Neutrophil (primary cell): ENCODE data around the gene YWHAG.
A peak's percentile ranks its signal among the peaks of the same experiment; 100 is the strongest.
"Not testable (repeated sequence)": the region's sequence is repeated elsewhere in the genome, so short reads cannot be mapped to it uniquely, and the experiment has no call there.

Experiments used
- H3K27ac ChIP-seq: fragments of 200-600 bp; sonication (generic); 2 replicates; pipeline ENCODE4 v1.5.1; 2016; ENCODE audit warnings: mild to moderate bottlenecking, moderate library complexity
- H3K27me3 ChIP-seq: fragments of 200-600 bp; sonication (generic); 2 replicates; pipeline ENCODE4 v1.6.0; 2016; ENCODE audit warnings: mild to moderate bottlenecking
- H3K36me3 ChIP-seq: fragments of 200-600 bp; sonication (generic); 2 replicates; pipeline ENCODE4 v1.5.1; 2017
- H3K4me1 ChIP-seq, 2 experiments: fragments of 200-600 bp in 1 of 2; sonication (generic) in 1 of 2; 1 replicate in 1 of 2; 2 replicates in 1 of 2; pipeline versions ENCODE4 v1.5.1 to v1.6.1; 2013 to 2016; ENCODE audit warnings: low read depth in 1 of 2, low read length in 1 of 2, mild to moderate bottlenecking in 1 of 2, moderate library complexity in 1 of 2; ENCODE audit not compliant: control insufficient read depth in 1 of 2, insufficient read depth in 1 of 2
- H3K4me3 ChIP-seq, 2 experiments: fragments of 200-600 bp in 1 of 2; sonication (generic) in 1 of 2; 1 replicate in 1 of 2; 2 replicates in 1 of 2; pipeline ENCODE4 v1.5.1; 2013 to 2016; ENCODE audit warnings: low read depth in 1 of 2, low read length in 1 of 2, mild to moderate bottlenecking in 1 of 2, moderate library complexity in 1 of 2
- H3K9me3 ChIP-seq: fragments of 200-600 bp; sonication (generic); 2 replicates; pipeline ENCODE4 v1.5.1; 2016
- TF ChIP-seq, protein P1 (sequence below): fragments of 200-600 bp; sonication (generic); IDR thresholded peaks from 2 replicates; pipeline ENCODE4 v1.5.1; 2016; ENCODE audit warnings: antibody characterized with exemption

YWHAG gene

DNA sequence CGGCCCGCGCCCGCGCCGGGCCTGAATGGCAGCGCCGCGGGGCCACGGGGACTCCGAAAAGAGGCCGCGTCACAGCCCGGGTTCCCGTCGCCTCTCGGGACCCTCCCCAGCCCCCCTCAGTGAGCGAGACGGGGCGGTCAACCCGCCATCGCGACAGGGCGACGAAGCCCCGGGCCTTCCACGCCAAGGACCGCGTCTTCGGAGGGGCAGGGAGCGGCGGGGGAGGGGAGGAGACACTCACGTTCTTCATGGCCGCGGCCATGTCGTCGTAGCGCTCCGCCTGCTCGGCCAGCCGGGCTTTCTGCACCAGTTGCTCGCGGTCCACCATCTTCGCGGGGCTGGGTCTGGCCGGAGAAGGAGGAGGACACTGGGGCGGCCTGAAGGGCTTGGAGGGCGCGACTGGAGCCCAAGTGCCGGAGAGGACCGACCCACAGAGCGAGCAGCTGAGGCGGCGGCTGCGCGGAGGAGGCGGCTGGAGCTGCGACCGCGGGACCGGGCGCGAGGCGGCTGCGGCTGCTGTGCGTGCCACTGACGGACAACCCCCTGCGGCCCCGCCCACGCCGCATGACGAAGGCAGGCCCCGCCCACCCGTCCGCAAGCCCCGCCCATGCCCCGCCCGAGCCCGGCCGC is at the start of gene YWHAG:
TSS of gene YWHAG (minus strand) at position 511 of the 630 bp plus-strand sequence. CDS start at position 328, 183 bp downstream.
- TF ChIP-seq, protein P1, sequence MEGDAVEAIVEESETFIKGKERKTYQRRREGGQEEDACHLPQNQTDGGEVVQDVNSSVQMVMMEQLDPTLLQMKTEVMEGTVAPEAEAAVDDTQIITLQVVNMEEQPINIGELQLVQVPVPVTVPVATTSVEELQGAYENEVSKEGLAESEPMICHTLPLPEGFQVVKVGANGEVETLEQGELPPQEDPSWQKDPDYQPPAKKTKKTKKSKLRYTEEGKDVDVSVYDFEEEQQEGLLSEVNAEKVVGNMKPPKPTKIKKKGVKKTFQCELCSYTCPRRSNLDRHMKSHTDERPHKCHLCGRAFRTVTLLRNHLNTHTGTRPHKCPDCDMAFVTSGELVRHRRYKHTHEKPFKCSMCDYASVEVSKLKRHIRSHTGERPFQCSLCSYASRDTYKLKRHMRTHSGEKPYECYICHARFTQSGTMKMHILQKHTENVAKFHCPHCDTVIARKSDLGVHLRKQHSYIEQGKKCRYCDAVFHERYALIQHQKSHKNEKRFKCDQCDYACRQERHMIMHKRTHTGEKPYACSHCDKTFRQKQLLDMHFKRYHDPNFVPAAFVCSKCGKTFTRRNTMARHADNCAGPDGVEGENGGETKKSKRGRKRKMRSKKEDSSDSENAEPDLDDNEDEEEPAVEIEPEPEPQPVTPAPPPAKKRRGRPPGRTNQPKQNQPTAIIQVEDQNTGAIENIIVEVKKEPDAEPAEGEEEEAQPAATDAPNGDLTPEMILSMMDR, result no peak
- Histone ChIP-seq H3K36me3 (no peaks in the 10 kb centered on the region), H3K9me3 (no peaks in the 10 kb centered on the region), H3K4me1 (peaks cover 27 to 29% of the 10 kb centered on the region in 2 experiments), H3K27me3 (no peaks in the 10 kb centered on the region), H3K27ac (peak within 1 kb of the TSS; percentile 97), H3K4me3 (peak within 1 kb of the TSS; percentile 94 to 100)

DNA sequence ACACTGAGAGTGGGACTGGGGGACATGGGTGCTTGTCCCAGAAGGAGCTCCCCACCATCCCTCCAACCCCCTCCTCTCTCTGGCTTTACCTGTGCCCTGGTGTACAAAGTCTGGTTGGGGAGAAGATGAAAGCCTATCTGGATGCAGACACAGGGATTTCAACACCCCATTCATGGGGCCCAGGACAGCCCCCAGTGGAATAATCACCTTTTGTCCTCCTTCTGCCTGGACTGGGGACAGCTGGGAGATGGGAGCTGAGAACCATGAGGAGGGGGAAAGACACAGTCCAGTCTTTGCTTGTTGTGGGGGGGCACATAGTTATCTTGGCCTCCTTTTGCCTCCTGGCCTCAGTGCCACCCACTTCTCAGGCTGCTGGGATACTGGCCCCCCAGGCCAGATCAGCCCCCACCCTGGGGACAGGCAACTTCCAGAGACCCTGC is 49.4 kb upstream of the YWHAG start:
- Histone ChIP-seq H3K36me3 (no peaks in the 10 kb centered on the region), H3K27me3 (no peaks in the 10 kb centered on the region), H3K4me3 (no peak overlapping the region), H3K4me1 (peaks cover 12 to 13% of the 10 kb centered on the region in 2 experiments), H3K27ac (no peak overlapping the region), H3K9me3 (no peaks in the 10 kb centered on the region)
- TF ChIP-seq, protein P1, result no peak

DNA sequence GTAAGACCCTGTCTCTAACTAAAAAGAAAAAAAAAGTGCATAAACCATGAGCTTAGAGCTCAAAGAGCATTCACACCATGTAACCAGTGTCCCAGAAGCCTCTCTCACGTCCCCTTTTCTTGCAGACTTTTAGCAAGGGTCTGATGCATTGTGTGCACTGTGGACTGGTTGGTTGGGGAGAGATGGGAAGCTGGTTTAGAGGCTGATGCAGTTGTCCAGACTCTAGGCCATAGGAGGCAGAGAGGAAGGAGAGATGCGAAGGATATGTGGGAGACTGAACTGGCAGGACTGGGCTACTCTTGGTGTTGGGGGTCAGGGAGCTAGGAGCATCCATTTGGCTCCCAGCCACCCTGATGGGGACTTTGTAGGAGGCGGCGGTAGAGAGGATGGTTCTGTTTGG is 48.9 kb upstream of the YWHAG start:
- H3K27me3 ChIP-seq, result no peaks in the 10 kb centered on the region
- no peak overlapping the region for H3K27ac ChIP-seq
- peaks cover 16 to 17% of the 10 kb centered on the region in 2 experiments for H3K4me1 ChIP-seq
- no peak overlapping the region for H3K4me3 ChIP-seq
- TF ChIP-seq, protein P1, result no peak
- no peaks in the 10 kb centered on the region for H3K9me3 ChIP-seq
- no peaks in the 10 kb centered on the region for H3K36me3 ChIP-seq

DNA sequence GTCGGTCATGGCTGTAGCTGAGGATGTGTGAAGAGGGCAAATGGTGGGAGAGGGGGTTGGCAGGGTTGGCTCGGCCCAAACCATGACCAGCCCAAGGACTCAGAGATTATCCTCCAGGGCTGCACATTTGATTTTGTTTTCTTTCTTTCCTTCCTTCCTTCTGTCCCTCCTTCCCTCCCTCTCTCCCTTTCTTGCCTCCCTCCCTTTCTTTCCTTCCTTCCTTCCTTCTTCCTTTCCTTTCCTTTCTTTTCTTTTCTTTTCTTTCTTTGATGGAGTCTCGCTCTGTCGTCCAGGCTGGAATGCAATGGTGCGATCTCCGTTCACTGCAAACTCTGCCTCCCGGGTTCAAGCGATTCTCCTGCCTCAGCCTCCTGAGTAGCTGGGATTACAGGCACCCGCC is 46.9 kb upstream of the YWHAG start:
- Histone ChIP-seq H3K9me3 (no peaks in the 10 kb centered on the region), H3K4me1 (peaks cover 17% of the 10 kb centered on the region in 2 experiments), H3K36me3 (no peaks in the 10 kb centered on the region), H3K27me3 (no peaks in the 10 kb centered on the region), H3K27ac (no peak overlapping the region), H3K4me3 (no peak overlapping the region)
- TF ChIP-seq, protein P1, result no peak

DNA sequence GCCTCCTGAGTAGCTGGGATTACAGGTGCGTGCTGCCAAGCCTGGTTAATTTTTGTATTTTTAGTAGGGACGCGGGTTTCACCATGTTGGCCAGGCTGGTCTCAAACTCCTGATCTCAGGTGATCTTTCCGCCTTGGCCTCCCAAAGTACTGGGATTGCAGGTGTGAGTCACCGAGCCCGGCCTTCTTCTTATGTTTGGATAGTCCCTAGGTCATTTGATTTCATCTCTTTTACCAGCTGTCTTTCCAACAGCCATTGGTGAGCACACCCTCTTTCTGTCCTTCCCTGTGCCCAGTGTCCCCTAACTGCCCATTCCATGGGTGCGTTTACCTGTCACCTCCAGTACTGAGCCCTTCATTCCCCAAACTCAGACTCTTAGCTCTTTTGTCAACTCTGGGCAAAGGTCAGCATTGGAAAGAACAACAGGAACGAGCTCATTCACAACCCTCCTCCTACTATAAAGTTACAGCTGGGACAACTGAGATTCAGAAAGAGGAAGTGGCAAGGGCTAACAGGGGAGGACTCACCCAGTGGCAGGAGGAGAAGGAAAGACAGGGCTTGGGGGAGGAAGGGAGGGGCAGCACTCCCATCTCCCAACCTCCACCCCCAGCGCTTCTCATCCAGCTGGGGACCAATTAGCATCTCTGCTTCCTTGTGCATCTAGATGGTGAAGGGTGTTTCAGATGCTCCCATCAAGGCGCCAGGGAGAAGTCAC is 45.1 kb upstream of the YWHAG start:
- no peaks in the 10 kb centered on the region for H3K36me3 ChIP-seq
- H3K9me3 ChIP-seq, result no peaks in the 10 kb centered on the region
- no peaks in the 10 kb centered on the region for H3K27me3 ChIP-seq
- peaks cover 17% of the 10 kb centered on the region in 2 experiments for H3K4me1 ChIP-seq
- no peak overlapping the region for H3K4me3 ChIP-seq
- H3K27ac ChIP-seq, result peak overlapping the region; percentile 29
- TF ChIP-seq, protein P1, result no peak

DNA sequence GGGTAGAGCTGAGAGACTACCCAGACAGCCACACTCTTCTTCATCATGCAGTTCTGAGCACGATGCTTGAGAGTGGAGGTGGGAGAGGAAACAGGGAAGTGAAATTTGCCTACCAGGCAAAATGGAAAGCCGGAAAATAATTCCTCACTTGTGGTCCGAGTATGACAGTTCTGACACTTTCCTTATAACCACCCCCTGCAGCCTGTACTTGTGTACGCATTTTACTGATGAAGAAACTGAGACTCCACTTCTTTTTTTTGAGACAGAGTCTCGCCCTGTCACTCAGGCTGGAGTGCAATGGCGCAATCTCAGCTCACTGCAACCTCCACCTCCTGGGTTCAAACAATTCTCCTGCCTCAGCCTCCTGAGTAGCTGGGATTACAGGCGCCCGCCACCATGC is 44.3 kb upstream of the YWHAG start:
- Histone ChIP-seq H3K4me1 (peaks cover 17% of the 10 kb centered on the region in 2 experiments), H3K27ac (peak overlapping the region; percentile 45)
- not testable (repeated sequence) for H3K9me3 ChIP-seq, H3K27me3 ChIP-seq, H3K4me3 ChIP-seq, H3K36me3 ChIP-seq
